GM15510 (cell line): ENCODE results near the gene TARM1.

Source experiments
- POLR2A ChIP-seq: IDR thresholded peaks from 3 replicates; pipeline ENCODE4 v1.6.1; 2011; ENCODE audit warnings: borderline replicate concordance; ENCODE audit not compliant: insufficient read length; ENCODE audit errors: extremely low read depth

Gene TARM1

GRCh38 chr19:54106716-54107115 lies 25.6 kb upstream of the TARM1 start:
- no peak for TF ChIP-seq POLR2A

GRCh38 chr19:54105796-54106195 lies 24.6 kb upstream of the TARM1 start:
- TF ChIP-seq POLR2A = no peak

- no peak for TF ChIP-seq POLR2A
Observed at GRCh38 chr19:54104998-54105715, 24.0 kb upstream of the TARM1 start.

- TF ChIP-seq POLR2A = peak; percentile 83
Observed at GRCh38 chr19:54102421-54103169, 21.4 kb upstream of the TARM1 start, which contains the start of gene NDUFA3. TSS of gene NDUFA3 (plus strand) at chr19:54102855. CDS start at chr19:54102879, 24 bp downstream.

GRCh38 chr19:54100561-54100960 lies 19.4 kb upstream of the TARM1 start, which contains the start of gene OSCAR:
TSS of gene OSCAR (minus strand) at chr19:54100803. CDS start at chr19:54100792, 11 bp downstream.
- TF ChIP-seq POLR2A = no peak

GRCh38 chr19:54099190-54099902 lies 18.2 kb upstream of the TARM1 start:
- TF ChIP-seq POLR2A = no peak

GRCh38 chr19:54096617-54097106 lies 15.5 kb upstream of the TARM1 start:
- TF ChIP-seq POLR2A = no peak

- no peak for TF ChIP-seq POLR2A
Observed at GRCh38 chr19:54095136-54095858, 14.1 kb upstream of the TARM1 start.

- TF ChIP-seq POLR2A = no peak
Observed at GRCh38 chr19:54094426-54095000, 13.3 kb upstream of the TARM1 start.

- no peak for TF ChIP-seq POLR2A
Observed at GRCh38 chr19:54084410-54084809, 3.2 kb upstream of the TARM1 start.

GRCh38 chr19:54077334-54077733 lies 3.8 kb downstream of the TARM1 start:
- no peak for TF ChIP-seq POLR2A

- TF ChIP-seq POLR2A = no peak
Observed at GRCh38 chr19:54074851-54075250, 6.3 kb downstream of the TARM1 start.

- TF ChIP-seq POLR2A = no peak
Observed at GRCh38 chr19:54073829-54074228, 7.3 kb downstream of the TARM1 start.

- no peak for TF ChIP-seq POLR2A
Observed at GRCh38 chr19:54069470-54069869, 11.7 kb downstream of the TARM1 start.
